Mammary epithelial cell (primary cell): ENCODE results near the gene PRF1.
A peak's percentile ranks its signal among the peaks of the same experiment; 100 is the strongest.

Source experiments
- EZH2 ChIP-seq: IDR thresholded peaks from 2 replicates; pipeline ENCODE4 v1.6.1; 2012; ENCODE audit warnings: low read length, inconsistent platforms, borderline replicate concordance
- TF ChIP-seq, protein P1 (sequence below), 2 donors: IDR thresholded peaks in 1 of 2; conservative IDR thresholded peaks in 1 of 2; 2 replicates each; pipeline ENCODE4 v1.5.1; 2011 to 2012; ENCODE audit warnings: inconsistent platforms in 2 of 2, low read length in 2 of 2, mild to moderate bottlenecking in 2 of 2, control low read depth in 1 of 2, low read depth in 1 of 2; ENCODE audit not compliant: insufficient read depth in 1 of 2; ENCODE audit errors: extremely low read depth in 1 of 2

GRCh38 chr10:70619271-70620019 is 16.9 kb upstream of the PRF1 start:
- TF ChIP-seq, protein P1, sequence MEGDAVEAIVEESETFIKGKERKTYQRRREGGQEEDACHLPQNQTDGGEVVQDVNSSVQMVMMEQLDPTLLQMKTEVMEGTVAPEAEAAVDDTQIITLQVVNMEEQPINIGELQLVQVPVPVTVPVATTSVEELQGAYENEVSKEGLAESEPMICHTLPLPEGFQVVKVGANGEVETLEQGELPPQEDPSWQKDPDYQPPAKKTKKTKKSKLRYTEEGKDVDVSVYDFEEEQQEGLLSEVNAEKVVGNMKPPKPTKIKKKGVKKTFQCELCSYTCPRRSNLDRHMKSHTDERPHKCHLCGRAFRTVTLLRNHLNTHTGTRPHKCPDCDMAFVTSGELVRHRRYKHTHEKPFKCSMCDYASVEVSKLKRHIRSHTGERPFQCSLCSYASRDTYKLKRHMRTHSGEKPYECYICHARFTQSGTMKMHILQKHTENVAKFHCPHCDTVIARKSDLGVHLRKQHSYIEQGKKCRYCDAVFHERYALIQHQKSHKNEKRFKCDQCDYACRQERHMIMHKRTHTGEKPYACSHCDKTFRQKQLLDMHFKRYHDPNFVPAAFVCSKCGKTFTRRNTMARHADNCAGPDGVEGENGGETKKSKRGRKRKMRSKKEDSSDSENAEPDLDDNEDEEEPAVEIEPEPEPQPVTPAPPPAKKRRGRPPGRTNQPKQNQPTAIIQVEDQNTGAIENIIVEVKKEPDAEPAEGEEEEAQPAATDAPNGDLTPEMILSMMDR (conservative IDR thresholded peaks at IDR 0.05 in 1 of 2, IDR thresholded peaks at IDR 0.05 in 1 of 2; ENCODE audit: extremely low read depth in 1 of 2, insufficient read depth in 1 of 2, low read depth in 1 of 2, low read length in 2 of 2), result peak; percentile 41 to 50
- no peak for TF ChIP-seq EZH2
